ENCODE data around the gene ZNF280C.

Gene ZNF280C

GRCh38 chrX:130204647-130205046 lies 64.1 kb downstream of the ZNF280C start:
- Histone ChIP-seq H3K36me3 (ENCODE audit: control insufficient read depth in 1 of 2, insufficient read depth in 2 of 2, low read length in 2 of 2) (no peaks in the 10 kb centered on the region), H3K27me3 (ENCODE audit: low read depth, low read length) (no peaks in the 10 kb centered on the region), H3K27ac (ENCODE audit: low read length) (no peak overlapping the region), H3K9me3 (ENCODE audit: control insufficient read depth in 1 of 2, low read length in 2 of 2) (no peaks in the 10 kb centered on the region), H3K4me1 (ENCODE audit: control insufficient read depth in 1 of 2, insufficient read depth in 2 of 2, low read length in 2 of 2) (no peaks in the 10 kb centered on the region), H3K4me3 (ENCODE audit: low read depth in 1 of 2, low read length in 2 of 2) (no peak overlapping the region)

DNA sequence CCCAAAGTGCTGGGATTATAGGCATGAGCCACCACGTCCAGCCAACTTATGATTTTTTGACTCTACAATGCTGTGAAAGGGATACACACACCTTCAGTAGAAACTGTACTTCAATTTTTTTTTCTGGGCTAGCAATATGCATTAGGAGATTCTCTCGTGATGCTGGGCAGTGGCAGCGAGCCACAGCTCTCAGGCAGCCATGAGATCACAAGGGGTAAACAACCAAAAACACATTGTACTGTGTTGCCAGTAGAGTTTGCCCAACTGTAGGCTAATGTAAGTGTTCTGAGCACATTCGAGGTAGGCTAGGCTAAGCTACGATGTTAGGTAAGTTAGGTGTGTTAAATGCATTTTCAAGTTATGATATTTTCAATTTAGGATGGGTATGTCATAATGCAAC lies 71.2 kb downstream of the ZNF280C start:
- no peaks in the 10 kb centered on the region for H3K9me3 ChIP-seq (ENCODE audit: control insufficient read depth in 1 of 2, low read length in 2 of 2)
- no peaks in the 10 kb centered on the region for H3K27me3 ChIP-seq (ENCODE audit: low read depth, low read length)
- no peaks in the 10 kb centered on the region for H3K36me3 ChIP-seq (ENCODE audit: control insufficient read depth in 1 of 2, insufficient read depth in 2 of 2, low read length in 2 of 2)
- no peaks in the 10 kb centered on the region for H3K4me1 ChIP-seq (ENCODE audit: control insufficient read depth in 1 of 2, insufficient read depth in 2 of 2, low read length in 2 of 2)
- H3K4me3 ChIP-seq (ENCODE audit: low read depth in 1 of 2, low read length in 2 of 2) = no peak overlapping the region
- no peak overlapping the region for H3K27ac ChIP-seq (ENCODE audit: low read length)

DNA sequence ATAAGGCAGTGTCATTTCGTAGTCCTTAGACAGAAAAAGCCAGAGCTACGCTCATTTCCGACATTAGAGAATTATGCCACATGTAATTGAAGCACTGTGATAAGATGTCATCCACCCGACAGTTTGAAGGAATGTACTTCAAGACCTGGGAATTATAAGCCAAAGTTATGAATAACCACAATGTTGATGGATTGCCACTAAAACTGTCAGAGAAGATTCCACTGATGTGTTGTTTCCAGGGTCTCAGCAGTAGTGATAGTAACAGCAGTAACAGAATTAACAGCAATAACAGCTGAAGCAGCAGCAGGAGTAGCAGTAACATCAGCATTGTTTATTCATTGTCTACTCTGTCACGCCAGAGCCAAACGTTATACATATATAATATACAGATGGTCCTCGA lies 72.2 kb downstream of the ZNF280C start:
- H3K4me3 ChIP-seq (ENCODE audit: low read depth in 1 of 2, low read length in 2 of 2) = no peak overlapping the region
- H3K4me1 ChIP-seq (ENCODE audit: control insufficient read depth in 1 of 2, insufficient read depth in 2 of 2, low read length in 2 of 2) = no peaks in the 10 kb centered on the region
- H3K9me3 ChIP-seq (ENCODE audit: control insufficient read depth in 1 of 2, low read length in 2 of 2) = no peaks in the 10 kb centered on the region
- no peak overlapping the region for H3K27ac ChIP-seq (ENCODE audit: low read length)
- no peaks in the 10 kb centered on the region for H3K36me3 ChIP-seq (ENCODE audit: control insufficient read depth in 1 of 2, insufficient read depth in 2 of 2, low read length in 2 of 2)
- no peaks in the 10 kb centered on the region for H3K27me3 ChIP-seq (ENCODE audit: low read depth, low read length)

GRCh38 chrX:130190801-130191200 lies 77.9 kb downstream of the ZNF280C start:
- no peak overlapping the region for H3K4me3 ChIP-seq (ENCODE audit: low read depth in 1 of 2, low read length in 2 of 2)
- no peak overlapping the region for H3K27ac ChIP-seq (ENCODE audit: low read length)
- H3K4me1 ChIP-seq (ENCODE audit: control insufficient read depth in 1 of 2, insufficient read depth in 2 of 2, low read length in 2 of 2) = no peaks in the 10 kb centered on the region
- no peaks in the 10 kb centered on the region for H3K9me3 ChIP-seq (ENCODE audit: control insufficient read depth in 1 of 2, low read length in 2 of 2)
- H3K27me3 ChIP-seq (ENCODE audit: low read depth, low read length) = no peaks in the 10 kb centered on the region
- no peaks in the 10 kb centered on the region for H3K36me3 ChIP-seq (ENCODE audit: control insufficient read depth in 1 of 2, insufficient read depth in 2 of 2, low read length in 2 of 2)

GRCh38 chrX:130186651-130187050 lies 82.0 kb downstream of the ZNF280C start:
- no peak overlapping the region for H3K4me3 ChIP-seq (ENCODE audit: low read depth in 1 of 2, low read length in 2 of 2)
- H3K9me3 ChIP-seq (ENCODE audit: control insufficient read depth in 1 of 2, low read length in 2 of 2) = no peaks in the 10 kb centered on the region
- H3K4me1 ChIP-seq (ENCODE audit: control insufficient read depth in 1 of 2, insufficient read depth in 2 of 2, low read length in 2 of 2) = no peaks in the 10 kb centered on the region
- H3K27me3 ChIP-seq (ENCODE audit: low read depth, low read length) = no peaks in the 10 kb centered on the region
- H3K36me3 ChIP-seq (ENCODE audit: control insufficient read depth in 1 of 2, insufficient read depth in 2 of 2, low read length in 2 of 2) = no peaks in the 10 kb centered on the region
- H3K27ac ChIP-seq (ENCODE audit: low read length) = no peak overlapping the region

- H3K27ac ChIP-seq (ENCODE audit: low read length) = no peak overlapping the region
Measured at GRCh38 chrX:130184857-130185256, 83.8 kb downstream of the ZNF280C start.

DNA sequence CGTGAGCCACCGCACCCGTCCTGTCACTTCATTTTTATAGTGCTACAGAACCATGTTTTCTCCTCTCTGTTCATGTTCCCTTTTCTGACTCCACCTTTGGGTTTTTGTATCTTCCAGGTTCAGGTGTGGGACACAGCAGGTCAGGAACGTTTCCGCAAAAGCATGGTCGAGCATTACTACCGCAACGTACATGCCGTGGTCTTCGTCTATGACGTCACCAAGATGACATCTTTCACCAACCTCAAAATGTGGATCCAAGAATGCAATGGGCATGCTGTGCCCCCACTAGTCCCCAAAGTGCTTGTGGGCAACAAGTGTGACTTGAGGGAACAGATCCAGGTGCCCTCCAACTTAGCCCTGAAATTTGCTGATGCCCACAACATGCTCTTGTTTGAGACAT lies 84.5 kb downstream of the ZNF280C start:
- Histone ChIP-seq H3K9me3 (ENCODE audit: control insufficient read depth in 1 of 2, low read length in 2 of 2) (no peaks in the 10 kb centered on the region), H3K4me3 (ENCODE audit: low read depth in 1 of 2, low read length in 2 of 2) (no peak overlapping the region), H3K4me1 (ENCODE audit: control insufficient read depth in 1 of 2, insufficient read depth in 2 of 2, low read length in 2 of 2) (no peaks in the 10 kb centered on the region), H3K27ac (ENCODE audit: low read length) (no peak overlapping the region), H3K36me3 (ENCODE audit: control insufficient read depth in 1 of 2, insufficient read depth in 2 of 2, low read length in 2 of 2) (no peaks in the 10 kb centered on the region), H3K27me3 (ENCODE audit: low read depth, low read length) (no peaks in the 10 kb centered on the region)

More at GRCh38 chrX:130184857-130185256, 83.8 kb downstream of the ZNF280C start:
- Histone ChIP-seq H3K27me3 (ENCODE audit: low read depth, low read length) (no peaks in the 10 kb centered on the region), H3K36me3 (ENCODE audit: control insufficient read depth in 1 of 2, insufficient read depth in 2 of 2, low read length in 2 of 2) (no peaks in the 10 kb centered on the region), H3K4me1 (ENCODE audit: control insufficient read depth in 1 of 2, insufficient read depth in 2 of 2, low read length in 2 of 2) (no peaks in the 10 kb centered on the region), H3K9me3 (ENCODE audit: control insufficient read depth in 1 of 2, low read length in 2 of 2) (no peaks in the 10 kb centered on the region), H3K4me3 (ENCODE audit: low read depth in 1 of 2, low read length in 2 of 2) (no peak overlapping the region)

GRCh38 chrX:130179579-130180215 lies 89.0 kb downstream of the ZNF280C start:
- Histone ChIP-seq H3K4me1 (ENCODE audit: control insufficient read depth in 1 of 2, insufficient read depth in 2 of 2, low read length in 2 of 2) (no peaks in the 10 kb centered on the region), H3K36me3 (ENCODE audit: control insufficient read depth in 1 of 2, insufficient read depth in 2 of 2, low read length in 2 of 2) (no peaks in the 10 kb centered on the region), H3K27me3 (ENCODE audit: low read depth, low read length) (no peaks in the 10 kb centered on the region), H3K4me3 (ENCODE audit: low read depth in 1 of 2, low read length in 2 of 2) (no peak overlapping the region), H3K27ac (ENCODE audit: low read length) (no peak overlapping the region), H3K9me3 (ENCODE audit: control insufficient read depth in 1 of 2, low read length in 2 of 2) (no peaks in the 10 kb centered on the region)

DNA sequence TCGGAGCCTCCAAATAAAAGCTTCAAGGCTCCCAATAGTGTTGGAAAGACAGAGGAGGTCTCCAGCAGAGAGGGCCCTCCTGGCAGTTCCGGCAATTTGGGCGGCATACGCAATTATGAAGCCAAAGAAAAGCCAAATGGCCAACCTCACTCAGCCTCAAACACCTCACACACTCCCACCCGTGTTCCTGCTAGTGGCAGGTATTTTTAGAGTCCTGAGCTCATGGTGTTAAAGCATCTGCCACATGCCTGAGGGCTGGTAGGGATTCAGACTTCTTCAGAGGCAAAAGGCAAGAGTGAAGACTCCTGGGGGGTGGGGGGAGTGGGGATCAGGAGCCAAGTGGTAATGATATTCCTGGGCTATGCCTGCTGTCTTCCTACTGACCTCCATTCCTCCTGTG lies 89.5 kb downstream of the ZNF280C start:
- H3K27me3 ChIP-seq (ENCODE audit: low read depth, low read length) = no peaks in the 10 kb centered on the region
- no peaks in the 10 kb centered on the region for H3K9me3 ChIP-seq (ENCODE audit: control insufficient read depth in 1 of 2, low read length in 2 of 2)
- H3K4me1 ChIP-seq (ENCODE audit: control insufficient read depth in 1 of 2, insufficient read depth in 2 of 2, low read length in 2 of 2) = no peaks in the 10 kb centered on the region
- no peak overlapping the region for H3K4me3 ChIP-seq (ENCODE audit: low read depth in 1 of 2, low read length in 2 of 2)
- no peaks in the 10 kb centered on the region for H3K36me3 ChIP-seq (ENCODE audit: control insufficient read depth in 1 of 2, insufficient read depth in 2 of 2, low read length in 2 of 2)
- no peak overlapping the region for H3K27ac ChIP-seq (ENCODE audit: low read length)

GRCh38 chrX:130176942-130177341 lies 91.8 kb downstream of the ZNF280C start:
- Histone ChIP-seq H3K4me3 (ENCODE audit: low read depth in 1 of 2, low read length in 2 of 2) (no peak overlapping the region), H3K27ac (ENCODE audit: low read length) (no peak overlapping the region), H3K4me1 (ENCODE audit: control insufficient read depth in 1 of 2, insufficient read depth in 2 of 2, low read length in 2 of 2) (peaks cover 0 to 5% of the 10 kb centered on the region in 2 donors), H3K9me3 (ENCODE audit: control insufficient read depth in 1 of 2, low read length in 2 of 2) (no peaks in the 10 kb centered on the region), H3K36me3 (ENCODE audit: control insufficient read depth in 1 of 2, insufficient read depth in 2 of 2, low read length in 2 of 2) (no peaks in the 10 kb centered on the region), H3K27me3 (ENCODE audit: low read depth, low read length) (no peaks in the 10 kb centered on the region)

- H3K4me1 ChIP-seq (ENCODE audit: control insufficient read depth in 1 of 2, insufficient read depth in 2 of 2, low read length in 2 of 2) = peaks cover 0 to 5% of the 10 kb centered on the region in 2 donors
- H3K4me3 ChIP-seq (ENCODE audit: low read depth in 1 of 2, low read length in 2 of 2) = no peak overlapping the region
- H3K27ac ChIP-seq (ENCODE audit: low read length) = no peak overlapping the region
- H3K36me3 ChIP-seq (ENCODE audit: control insufficient read depth in 1 of 2, insufficient read depth in 2 of 2, low read length in 2 of 2) = no peaks in the 10 kb centered on the region
- no peaks in the 10 kb centered on the region for H3K9me3 ChIP-seq (ENCODE audit: control insufficient read depth in 1 of 2, low read length in 2 of 2)
- H3K27me3 ChIP-seq (ENCODE audit: low read depth, low read length) = no peaks in the 10 kb centered on the region
Measured at GRCh38 chrX:130176354-130176776, 92.3 kb downstream of the ZNF280C start.

- Histone ChIP-seq H3K27ac (ENCODE audit: low read length) (no peak overlapping the region), H3K36me3 (ENCODE audit: control insufficient read depth in 1 of 2, insufficient read depth in 2 of 2, low read length in 2 of 2) (no peaks in the 10 kb centered on the region), H3K9me3 (ENCODE audit: control insufficient read depth in 1 of 2, low read length in 2 of 2) (no peaks in the 10 kb centered on the region), H3K27me3 (ENCODE audit: low read depth, low read length) (no peaks in the 10 kb centered on the region), H3K4me1 (ENCODE audit: control insufficient read depth in 1 of 2, insufficient read depth in 2 of 2, low read length in 2 of 2) (peaks cover 0 to 11% of the 10 kb centered on the region in 2 donors), H3K4me3 (ENCODE audit: low read depth in 1 of 2, low read length in 2 of 2) (no peak overlapping the region)
Measured at GRCh38 chrX:130174937-130175336, 93.8 kb downstream of the ZNF280C start.

Measured in muscle layer of duodenum (tissue), 2 donors.